Liver (tissue), 9 donors: ENCODE data around the gene CPED1. TPM values are rescaled to one million over a fixed set of nuclear protein-coding genes. Genes with fewer than 3 reads are reported as not detected.

Source experiments
- DNase-seq: peaks from one replicate; pipeline ENCODE4 v3.0.0-alpha.2; 2017; ENCODE audit warnings: low spot score
- H3K27ac ChIP-seq, 2 donors: one replicate each; pipeline ENCODE4 v1.7.0; 2013; ENCODE audit warnings: inconsistent platforms in 2 of 2, low read length in 2 of 2, control low read depth in 1 of 2, low read depth in 1 of 2, mild to moderate bottlenecking in 1 of 2
- H3K27me3 ChIP-seq, 4 donors: one replicate each; pipeline versions ENCODE4 v1.6.1 to v1.7.0; 2013; ENCODE audit warnings: low read length in 3 of 4, inconsistent platforms in 1 of 4, mild to moderate bottlenecking in 1 of 4, moderate library complexity in 1 of 4; ENCODE audit not compliant: control insufficient read depth in 4 of 4, insufficient read depth in 4 of 4
- H3K36me3 ChIP-seq, 4 donors: one replicate each; pipeline versions ENCODE4 v1.6.1 to v1.7.0; 2013; ENCODE audit warnings: low read length in 3 of 4, mild to moderate bottlenecking in 3 of 4, low read depth in 1 of 4, moderate library complexity in 1 of 4; ENCODE audit not compliant: control insufficient read depth in 4 of 4, insufficient read depth in 3 of 4
- H3K4me1 ChIP-seq, 4 donors: one replicate each; pipeline versions ENCODE4 v1.6.1 to v1.7.0; 2013; ENCODE audit warnings: low read length in 3 of 4, mild to moderate bottlenecking in 3 of 4, moderate library complexity in 1 of 4; ENCODE audit not compliant: control insufficient read depth in 4 of 4, insufficient read depth in 4 of 4
- H3K4me3 ChIP-seq, 3 donors: one replicate each; pipeline versions ENCODE4 v1.6.1 to v1.7.0; 2013; ENCODE audit warnings: low read length in 3 of 3, control low read depth in 1 of 3, low read depth in 1 of 3, mild to moderate bottlenecking in 1 of 3
- H3K9ac ChIP-seq, 2 donors: one replicate each; pipeline ENCODE4 v1.7.0; 2013; ENCODE audit warnings: low read length in 2 of 2, mild to moderate bottlenecking in 2 of 2, moderate library complexity in 2 of 2, control low read depth in 1 of 2, low read depth in 1 of 2
- H3K9me3 ChIP-seq, 4 donors: one replicate each; pipeline versions ENCODE4 v1.6.1 to v1.7.0; 2013; ENCODE audit warnings: low read length in 3 of 4; ENCODE audit not compliant: control insufficient read depth in 4 of 4
- EGR1 ChIP-seq, 2 donors: IDR thresholded peaks; 2 replicates each; pipeline ENCODE4 v1.6.1; 2016 to 2018; ENCODE audit warnings: antibody characterized with exemption in 2 of 2, low read depth in 2 of 2
- FOXA1 ChIP-seq: IDR thresholded peaks from 2 replicates; pipeline ENCODE4 v1.6.1; 2016; ENCODE audit warnings: antibody characterized with exemption
- HNF4G ChIP-seq: IDR thresholded peaks from 2 replicates; pipeline ENCODE4 v1.6.1; 2016; ENCODE audit warnings: antibody characterized with exemption
- NR2F2 ChIP-seq: IDR thresholded peaks from 2 replicates; pipeline ENCODE4 v1.6.1; 2016; ENCODE audit warnings: antibody characterized with exemption
- RAD21 ChIP-seq, 2 donors: IDR thresholded peaks; 2 replicates each; pipeline ENCODE4 v1.6.1; 2016; ENCODE audit warnings: antibody characterized with exemption in 2 of 2, mild to moderate bottlenecking in 2 of 2
- TAF1 ChIP-seq: conservative IDR thresholded peaks from 2 replicates; pipeline ENCODE4 v1.6.1; 2016; ENCODE audit warnings: antibody characterized with exemption, mild to moderate bottlenecking
- WGBS: extraction: QIAGEN DNeasy Blood & Tissue Kit; methylation state at CpG from one replicate; pipeline ENCODE4 v1.1.7; 2013; 5-methylcytosine and 5-hydroxymethylcytosine counted together
- polyA plus RNA-seq, 2 donors: library from polyadenylated mRNA; stranded (reverse) in 1 of 2; unstranded in 1 of 2; fragments of 200-250 nt in 1 of 2; fragments of >200 nt in 1 of 2; fragmentation: Nextera tagmentation in 1 of 2; extraction: Ambion mirVana in 1 of 2; gene quantifications; one replicate each; pipeline versions ENCODE4 v1.2.1 to v1.2.3, GENCODE V29; 2013 to 2015
- total RNA-seq, 2 donors: library from RNA; depleted of rRNA; stranded (reverse); fragments of >200 nt; gene quantifications; one replicate each; pipeline ENCODE4 v1.2.3, GENCODE V29; 2014
- TF ChIP-seq, protein P1 (sequence below): IDR thresholded peaks from 2 replicates; pipeline ENCODE4 v1.6.1; 2016; ENCODE audit warnings: antibody characterized with exemption
- TF ChIP-seq, protein P2 (sequence below): IDR thresholded peaks from 2 replicates; pipeline ENCODE4 v1.6.1; 2016; ENCODE audit warnings: antibody characterized with exemption, mild to moderate bottlenecking
- donor health status: healthy.
- donor health status: healthy.
- donor health status: healthy.
- donor health status: healthy.
- donor health status: healthy.

Gene CPED1
- total and polyA plus RNA-seq, 4 donors: 8.5 to 58.0 (median 14.6) TPM

DNA sequence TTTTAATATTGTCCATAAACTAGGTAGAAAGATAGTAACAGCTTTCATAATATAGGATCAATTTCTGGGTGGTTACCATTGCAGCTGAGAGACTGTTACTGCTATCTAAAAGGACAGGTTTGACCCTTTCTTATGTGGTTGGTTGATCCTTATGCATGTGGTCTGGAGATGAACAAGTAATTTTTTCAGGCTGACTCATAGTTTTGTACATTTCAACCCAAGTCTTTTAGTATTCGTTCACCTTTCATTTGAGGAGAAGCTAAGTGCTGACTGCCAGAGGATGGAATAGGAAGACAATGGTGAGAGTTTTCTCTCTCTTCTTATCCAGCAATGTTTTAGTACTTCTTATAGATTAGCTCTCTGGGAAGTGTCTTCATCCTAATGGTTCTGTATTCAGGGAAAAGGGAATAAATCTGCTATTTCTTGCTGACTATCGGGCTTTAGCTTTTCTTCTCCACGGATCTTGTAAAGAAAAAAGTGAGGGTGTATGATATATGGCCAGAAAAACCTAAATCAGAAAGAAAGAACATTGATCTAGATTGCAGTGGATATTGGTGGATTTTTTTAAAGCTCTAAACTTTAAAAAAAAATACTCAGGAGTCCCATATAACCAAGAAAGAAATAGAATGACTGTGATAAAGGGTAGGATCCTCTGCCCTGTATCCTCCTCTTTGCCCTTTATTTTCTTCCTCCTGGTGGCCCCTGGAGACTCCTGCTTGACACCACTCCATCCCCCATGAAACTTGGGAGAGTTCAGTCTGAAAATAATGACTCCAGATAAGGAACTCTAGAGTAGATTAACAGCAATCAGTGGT is 88.0 kb downstream of the CPED1 start:
- 93% methylated on average over 3 of the region's 3 CpGs for WGBS
- H3K4me3 ChIP-seq: no peak overlapping the region

DNA sequence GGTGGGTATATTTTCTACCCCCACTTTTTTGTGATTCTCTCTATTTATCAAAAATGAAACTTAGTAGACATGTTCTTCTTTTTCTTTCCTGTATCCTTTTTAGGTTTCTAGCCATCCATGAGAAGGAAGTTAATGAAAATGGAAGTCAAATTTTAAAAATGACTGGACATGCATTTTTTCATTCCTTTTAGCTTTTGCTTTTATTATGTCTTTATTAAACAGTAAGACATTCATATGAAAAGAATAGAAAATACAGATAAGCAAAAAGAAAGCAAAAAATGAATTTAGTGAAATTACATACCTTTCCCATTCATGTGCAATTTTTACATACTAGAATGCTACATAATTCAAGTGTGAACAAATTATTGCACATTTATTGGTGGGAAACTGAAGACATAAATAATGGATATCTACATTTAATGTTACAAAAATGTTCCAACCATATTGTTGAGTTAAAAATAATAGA is 88.7 kb downstream of the CPED1 start:
- TF ChIP-seq RAD21 (IDR thresholded peaks at IDR 0.05) (no peak), FOXA1 (no peak), HNF4G (no peak), TAF1 (no peak), EGR1 (IDR thresholded peaks at IDR 0.05; ENCODE audit: low read depth in 2 of 2) (no peak), NR2F2 (no peak)
- TF ChIP-seq, protein P1, sequence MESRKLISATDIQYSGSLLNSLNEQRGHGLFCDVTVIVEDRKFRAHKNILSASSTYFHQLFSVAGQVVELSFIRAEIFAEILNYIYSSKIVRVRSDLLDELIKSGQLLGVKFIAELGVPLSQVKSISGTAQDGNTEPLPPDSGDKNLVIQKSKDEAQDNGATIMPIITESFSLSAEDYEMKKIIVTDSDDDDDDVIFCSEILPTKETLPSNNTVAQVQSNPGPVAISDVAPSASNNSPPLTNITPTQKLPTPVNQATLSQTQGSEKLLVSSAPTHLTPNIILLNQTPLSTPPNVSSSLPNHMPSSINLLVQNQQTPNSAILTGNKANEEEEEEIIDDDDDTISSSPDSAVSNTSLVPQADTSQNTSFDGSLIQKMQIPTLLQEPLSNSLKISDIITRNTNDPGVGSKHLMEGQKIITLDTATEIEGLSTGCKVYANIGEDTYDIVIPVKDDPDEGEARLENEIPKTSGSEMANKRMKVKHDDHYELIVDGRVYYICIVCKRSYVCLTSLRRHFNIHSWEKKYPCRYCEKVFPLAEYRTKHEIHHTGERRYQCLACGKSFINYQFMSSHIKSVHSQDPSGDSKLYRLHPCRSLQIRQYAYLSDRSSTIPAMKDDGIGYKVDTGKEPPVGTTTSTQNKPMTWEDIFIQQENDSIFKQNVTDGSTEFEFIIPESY: no peak
- TF ChIP-seq, protein P2, sequence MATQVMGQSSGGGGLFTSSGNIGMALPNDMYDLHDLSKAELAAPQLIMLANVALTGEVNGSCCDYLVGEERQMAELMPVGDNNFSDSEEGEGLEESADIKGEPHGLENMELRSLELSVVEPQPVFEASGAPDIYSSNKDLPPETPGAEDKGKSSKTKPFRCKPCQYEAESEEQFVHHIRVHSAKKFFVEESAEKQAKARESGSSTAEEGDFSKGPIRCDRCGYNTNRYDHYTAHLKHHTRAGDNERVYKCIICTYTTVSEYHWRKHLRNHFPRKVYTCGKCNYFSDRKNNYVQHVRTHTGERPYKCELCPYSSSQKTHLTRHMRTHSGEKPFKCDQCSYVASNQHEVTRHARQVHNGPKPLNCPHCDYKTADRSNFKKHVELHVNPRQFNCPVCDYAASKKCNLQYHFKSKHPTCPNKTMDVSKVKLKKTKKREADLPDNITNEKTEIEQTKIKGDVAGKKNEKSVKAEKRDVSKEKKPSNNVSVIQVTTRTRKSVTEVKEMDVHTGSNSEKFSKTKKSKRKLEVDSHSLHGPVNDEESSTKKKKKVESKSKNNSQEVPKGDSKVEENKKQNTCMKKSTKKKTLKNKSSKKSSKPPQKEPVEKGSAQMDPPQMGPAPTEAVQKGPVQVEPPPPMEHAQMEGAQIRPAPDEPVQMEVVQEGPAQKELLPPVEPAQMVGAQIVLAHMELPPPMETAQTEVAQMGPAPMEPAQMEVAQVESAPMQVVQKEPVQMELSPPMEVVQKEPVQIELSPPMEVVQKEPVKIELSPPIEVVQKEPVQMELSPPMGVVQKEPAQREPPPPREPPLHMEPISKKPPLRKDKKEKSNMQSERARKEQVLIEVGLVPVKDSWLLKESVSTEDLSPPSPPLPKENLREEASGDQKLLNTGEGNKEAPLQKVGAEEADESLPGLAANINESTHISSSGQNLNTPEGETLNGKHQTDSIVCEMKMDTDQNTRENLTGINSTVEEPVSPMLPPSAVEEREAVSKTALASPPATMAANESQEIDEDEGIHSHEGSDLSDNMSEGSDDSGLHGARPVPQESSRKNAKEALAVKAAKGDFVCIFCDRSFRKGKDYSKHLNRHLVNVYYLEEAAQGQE: no peak
- H3K27me3 ChIP-seq: no peaks in the 10 kb centered on the region
- H3K9me3 ChIP-seq: no peaks in the 10 kb centered on the region
- H3K9ac ChIP-seq: no peak overlapping the region
- no peaks in the 10 kb centered on the region for H3K36me3 ChIP-seq
- no peak overlapping the region for H3K4me3 ChIP-seq
- H3K4me1 ChIP-seq: peaks cover 5 to 45% (median 29%) of the 10 kb centered on the region in 4 donors
- H3K27ac ChIP-seq: no peak overlapping the region
- DNase-seq: no peak

More for the DNA sequence above, 88.0 kb downstream of the CPED1 start:
- Histone ChIP-seq H3K9ac (no peak overlapping the region), H3K27me3 (no peaks in the 10 kb centered on the region), H3K9me3 (no peaks in the 10 kb centered on the region), H3K4me1 (peaks cover 5 to 43% (median 29%) of the 10 kb centered on the region in 4 donors), H3K36me3 (no peaks in the 10 kb centered on the region), H3K27ac (no peak overlapping the region)
- TF ChIP-seq, protein P1: no peak
- no peak for TF ChIP-seq RAD21 (IDR thresholded peaks at IDR 0.05)
- TF ChIP-seq NR2F2: no peak
- no peak for TF ChIP-seq FOXA1
- no peak for DNase-seq
